ENCODE data around the gene MAPT.

The MAPT gene

GRCh38 chr17:45990886-45991285 is 96.5 kb downstream of the MAPT start:
- H3K27ac Mint-ChIP-seq: no peak overlapping the region
- TF ChIP-seq CTCF (IDR thresholded peaks at IDR 0.05; ENCODE audit: unreplicated experiment in 3 of 3): no peak
- no peak overlapping the region for H3K4me3 Mint-ChIP-seq
- H3K4me1 Mint-ChIP-seq: peaks cover 14% of the 10 kb centered on the region
- H3K36me3 Mint-ChIP-seq (ENCODE audit: low read depth): no peaks in the 10 kb centered on the region
- peaks cover 2% of the 10 kb centered on the region for H3K27me3 Mint-ChIP-seq (ENCODE audit: low read depth)
- peaks cover 3% of the 10 kb centered on the region for H3K9me3 Mint-ChIP-seq

GRCh38 chr17:45991341-45991740 is 97.0 kb downstream of the MAPT start:
- TF ChIP-seq CTCF (IDR thresholded peaks at IDR 0.05; ENCODE audit: unreplicated experiment in 3 of 3): no peak
- Mint-ChIP-seq H3K27me3 (ENCODE audit: low read depth) (no peaks in the 10 kb centered on the region), H3K36me3 (ENCODE audit: low read depth) (no peaks in the 10 kb centered on the region), H3K4me1 (peaks cover 14% of the 10 kb centered on the region), H3K9me3 (peaks cover 3% of the 10 kb centered on the region), H3K27ac (no peak overlapping the region), H3K4me3 (no peak overlapping the region)

GRCh38 chr17:45992175-45992574 is 97.8 kb downstream of the MAPT start:
- no peak for TF ChIP-seq CTCF (IDR thresholded peaks at IDR 0.05; ENCODE audit: unreplicated experiment in 3 of 3)
- H3K9me3 Mint-ChIP-seq: peaks cover 3% of the 10 kb centered on the region
- H3K4me3 Mint-ChIP-seq: no peak overlapping the region
- no peaks in the 10 kb centered on the region for H3K36me3 Mint-ChIP-seq (ENCODE audit: low read depth)
- peaks cover 14% of the 10 kb centered on the region for H3K4me1 Mint-ChIP-seq
- no peaks in the 10 kb centered on the region for H3K27me3 Mint-ChIP-seq (ENCODE audit: low read depth)
- no peak overlapping the region for H3K27ac Mint-ChIP-seq

- Mint-ChIP-seq H3K27me3 (ENCODE audit: low read depth) (no peaks in the 10 kb centered on the region), H3K27ac (no peak overlapping the region), H3K4me1 (peaks cover 14% of the 10 kb centered on the region), H3K36me3 (ENCODE audit: low read depth) (no peaks in the 10 kb centered on the region), H3K4me3 (no peak overlapping the region), H3K9me3 (peaks cover 3% of the 10 kb centered on the region)
- TF ChIP-seq CTCF (IDR thresholded peaks at IDR 0.05; ENCODE audit: unreplicated experiment in 3 of 3): no peak
Observed at GRCh38 chr17:45992904-45993303, 98.5 kb downstream of the MAPT start.

GRCh38 chr17:45993962-45994627 is 99.7 kb downstream of the MAPT start:
- TF ChIP-seq CTCF (IDR thresholded peaks at IDR 0.05; ENCODE audit: unreplicated experiment in 3 of 3): no peak
- H3K4me1 Mint-ChIP-seq: peaks cover 14% of the 10 kb centered on the region
- peaks cover 3% of the 10 kb centered on the region for H3K9me3 Mint-ChIP-seq
- H3K36me3 Mint-ChIP-seq (ENCODE audit: low read depth): no peaks in the 10 kb centered on the region
- no peak overlapping the region for H3K4me3 Mint-ChIP-seq
- no peaks in the 10 kb centered on the region for H3K27me3 Mint-ChIP-seq (ENCODE audit: low read depth)
- no peak overlapping the region for H3K27ac Mint-ChIP-seq

GRCh38 chr17:45994987-45995386 is 100.6 kb downstream of the MAPT start:
- Mint-ChIP-seq H3K27ac (no peak overlapping the region), H3K9me3 (peaks cover under 1% of the 10 kb centered on the region), H3K4me1 (peaks cover 14% of the 10 kb centered on the region), H3K36me3 (ENCODE audit: low read depth) (no peaks in the 10 kb centered on the region), H3K4me3 (no peak overlapping the region), H3K27me3 (ENCODE audit: low read depth) (no peaks in the 10 kb centered on the region)
- TF ChIP-seq CTCF (IDR thresholded peaks at IDR 0.05; ENCODE audit: unreplicated experiment in 3 of 3): no peak
